Kasumi-1 (cell line): ENCODE results near the gene BATF3.
"Not testable (repeated sequence)": the region's sequence is repeated elsewhere in the genome, so short reads cannot be mapped to it uniquely, and the experiment has no call there.

Source experiments
- DNase-seq, 2 experiments: peaks; one replicate each; lab custom pipeline; 2025; lab: John Stamatoyannopoulos, UW

Gene BATF3

GRCh38 chr1:212699625-212700222, at the start of gene BATF3:
Gene BATF3, minus strand, starts transcription at chr1:212699840. Its CDS starts 78 bp downstream, at chr1:212699762.
- DNase-seq: no peak

GRCh38 chr1:212746546-212746945, 46.9 kb upstream of the BATF3 start:
- DNase-seq: no peak

GRCh38 chr1:212745303-212745702, 45.7 kb upstream of the BATF3 start:
- DNase-seq: no peak

GRCh38 chr1:212743901-212744475, 44.3 kb upstream of the BATF3 start:
- no peak for DNase-seq

- peak in 1 of 2 experiments; percentile 4 for DNase-seq
Observed at GRCh38 chr1:212738330-212738729, 38.7 kb upstream of the BATF3 start.

GRCh38 chr1:212737559-212737958, 37.9 kb upstream of the BATF3 start:
- no peak for DNase-seq

GRCh38 chr1:212733109-212733508, 33.5 kb upstream of the BATF3 start:
- no peak for DNase-seq

GRCh38 chr1:212731630-212732029, 32.0 kb upstream of the BATF3 start:
- DNase-seq: no peak

GRCh38 chr1:212728606-212729005, 29.0 kb upstream of the BATF3 start:
- DNase-seq: no peak

GRCh38 chr1:212727386-212728181, 27.9 kb upstream of the BATF3 start:
- DNase-seq: peak in 1 of 2 experiments; percentile 8

- DNase-seq: not testable (repeated sequence)
Observed at GRCh38 chr1:212724679-212725078, 25.0 kb upstream of the BATF3 start.

- no peak for DNase-seq
Observed at GRCh38 chr1:212722270-212722957, 22.8 kb upstream of the BATF3 start.

- DNase-seq: no peak
Observed at GRCh38 chr1:212721388-212722247, 22.0 kb upstream of the BATF3 start.

GRCh38 chr1:212719633-212720032, 20.0 kb upstream of the BATF3 start:
- DNase-seq: no peak

GRCh38 chr1:212718499-212718898, 18.9 kb upstream of the BATF3 start:
- DNase-seq: peak in 1 of 2 experiments; percentile 11

GRCh38 chr1:212716161-212716560, 16.5 kb upstream of the BATF3 start:
- DNase-seq: no peak

- DNase-seq: no peak
Observed at GRCh38 chr1:212713465-212714136, 14.0 kb upstream of the BATF3 start.

GRCh38 chr1:212712451-212713303, 13.0 kb upstream of the BATF3 start:
- peak in 1 of 2 experiments; percentile 19 for DNase-seq

- DNase-seq: not testable (repeated sequence)
Observed at GRCh38 chr1:212711974-212712373, 12.3 kb upstream of the BATF3 start.

GRCh38 chr1:212710566-212710965, 10.9 kb upstream of the BATF3 start:
- no peak for DNase-seq
